A549 (cell line): Measurements from ENCODE around the gene TDP2.

Experiments used
- CEBPB ChIP-seq, 2 experiments: fragments of >200 bp in 1 of 2; sonication (Bioruptor Twin) in 1 of 2; formaldehyde crosslinking in 1 of 2; IDR thresholded peaks; 2 replicates each; pipeline ENCODE4 v1.6.1; 2012 to 2016
- CHD2 ChIP-seq: fragments of 150-350 bp; IDR thresholded peaks from 2 replicates; pipeline ENCODE4 v1.6.1; 2014; ENCODE audit warnings: low read length; ENCODE audit not compliant: partially characterized antibody
- EP300 ChIP-seq, 2 experiments: fragments of >200 bp; sonication (Bioruptor Twin); formaldehyde crosslinking; IDR thresholded peaks; 2 replicates in 1 of 2; 3 replicates in 1 of 2; pipeline ENCODE4 v1.6.1; 2016 to 2017
- JUN ChIP-seq, 2 experiments: fragments of >200 bp; sonication (Bioruptor Twin); formaldehyde crosslinking; IDR thresholded peaks; 2 replicates in 1 of 2; 3 replicates in 1 of 2; pipeline ENCODE4 v1.6.1; 2016 to 2017
- KDM1A ChIP-seq: fragments of 200-600 bp; sonication (generic); IDR thresholded peaks from 2 replicates; pipeline ENCODE4 v1.6.1; 2016; ENCODE audit warnings: low read depth, mild to moderate bottlenecking
- TF ChIP-seq, protein P1 (sequence below): fragments of >200 bp; sonication (Bioruptor Twin); formaldehyde crosslinking; IDR thresholded peaks from 3 replicates; pipeline ENCODE4 v1.5.1; 2016
- TF ChIP-seq, protein P2 (sequence below): fragments of 200-600 bp; sonication (generic); IDR thresholded peaks from 2 replicates; pipeline ENCODE4 v1.6.1; 2016; ENCODE audit warnings: antibody characterized with exemption, mild to moderate bottlenecking, moderate library complexity
- TF ChIP-seq, protein P3 (sequence below): fragments of >200 bp; sonication (Bioruptor Twin); formaldehyde crosslinking; IDR thresholded peaks from 3 replicates; pipeline ENCODE4 v1.6.1; 2016

DNA sequence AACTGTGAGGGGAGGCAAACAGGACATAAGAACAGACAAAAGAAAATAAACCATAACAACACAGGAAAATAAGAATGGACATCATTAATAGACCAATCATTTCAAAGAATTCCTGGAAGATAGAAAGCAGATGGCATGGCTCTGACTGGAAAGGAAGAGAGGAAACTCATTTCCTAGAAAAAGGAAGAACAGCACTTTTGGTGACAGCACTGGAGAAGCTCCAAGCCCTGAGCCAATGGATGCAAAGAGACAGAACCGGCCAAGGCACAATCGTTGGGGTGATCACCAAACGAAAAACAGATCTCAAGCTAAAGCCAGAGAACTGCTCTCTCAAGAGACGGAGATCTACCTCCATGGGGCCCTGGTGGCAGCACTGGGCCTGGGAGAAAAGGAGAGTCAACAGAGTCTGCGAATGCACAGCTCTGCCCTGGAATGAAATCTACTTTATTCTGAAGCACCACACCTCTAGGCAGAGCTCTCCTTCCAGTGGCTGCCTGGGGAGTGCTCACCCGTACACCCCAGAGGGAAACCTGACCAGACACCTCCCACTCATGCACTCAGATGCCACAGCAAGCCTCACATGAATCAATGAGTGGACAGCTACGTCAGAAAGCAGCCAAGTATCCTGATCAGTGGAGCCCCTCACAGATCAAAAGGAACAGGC is 44.9 kb downstream of the TDP2 start:
- TF ChIP-seq CHD2 (no peak), CEBPB (IDR thresholded peaks at IDR 0.05) (no peak), EP300 (IDR thresholded peaks at IDR 0.05) (no peak), KDM1A (no peak), JUN (IDR thresholded peaks at IDR 0.05) (no peak)
- TF ChIP-seq, protein P1, sequence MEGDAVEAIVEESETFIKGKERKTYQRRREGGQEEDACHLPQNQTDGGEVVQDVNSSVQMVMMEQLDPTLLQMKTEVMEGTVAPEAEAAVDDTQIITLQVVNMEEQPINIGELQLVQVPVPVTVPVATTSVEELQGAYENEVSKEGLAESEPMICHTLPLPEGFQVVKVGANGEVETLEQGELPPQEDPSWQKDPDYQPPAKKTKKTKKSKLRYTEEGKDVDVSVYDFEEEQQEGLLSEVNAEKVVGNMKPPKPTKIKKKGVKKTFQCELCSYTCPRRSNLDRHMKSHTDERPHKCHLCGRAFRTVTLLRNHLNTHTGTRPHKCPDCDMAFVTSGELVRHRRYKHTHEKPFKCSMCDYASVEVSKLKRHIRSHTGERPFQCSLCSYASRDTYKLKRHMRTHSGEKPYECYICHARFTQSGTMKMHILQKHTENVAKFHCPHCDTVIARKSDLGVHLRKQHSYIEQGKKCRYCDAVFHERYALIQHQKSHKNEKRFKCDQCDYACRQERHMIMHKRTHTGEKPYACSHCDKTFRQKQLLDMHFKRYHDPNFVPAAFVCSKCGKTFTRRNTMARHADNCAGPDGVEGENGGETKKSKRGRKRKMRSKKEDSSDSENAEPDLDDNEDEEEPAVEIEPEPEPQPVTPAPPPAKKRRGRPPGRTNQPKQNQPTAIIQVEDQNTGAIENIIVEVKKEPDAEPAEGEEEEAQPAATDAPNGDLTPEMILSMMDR: no peak
- TF ChIP-seq, protein P2, sequence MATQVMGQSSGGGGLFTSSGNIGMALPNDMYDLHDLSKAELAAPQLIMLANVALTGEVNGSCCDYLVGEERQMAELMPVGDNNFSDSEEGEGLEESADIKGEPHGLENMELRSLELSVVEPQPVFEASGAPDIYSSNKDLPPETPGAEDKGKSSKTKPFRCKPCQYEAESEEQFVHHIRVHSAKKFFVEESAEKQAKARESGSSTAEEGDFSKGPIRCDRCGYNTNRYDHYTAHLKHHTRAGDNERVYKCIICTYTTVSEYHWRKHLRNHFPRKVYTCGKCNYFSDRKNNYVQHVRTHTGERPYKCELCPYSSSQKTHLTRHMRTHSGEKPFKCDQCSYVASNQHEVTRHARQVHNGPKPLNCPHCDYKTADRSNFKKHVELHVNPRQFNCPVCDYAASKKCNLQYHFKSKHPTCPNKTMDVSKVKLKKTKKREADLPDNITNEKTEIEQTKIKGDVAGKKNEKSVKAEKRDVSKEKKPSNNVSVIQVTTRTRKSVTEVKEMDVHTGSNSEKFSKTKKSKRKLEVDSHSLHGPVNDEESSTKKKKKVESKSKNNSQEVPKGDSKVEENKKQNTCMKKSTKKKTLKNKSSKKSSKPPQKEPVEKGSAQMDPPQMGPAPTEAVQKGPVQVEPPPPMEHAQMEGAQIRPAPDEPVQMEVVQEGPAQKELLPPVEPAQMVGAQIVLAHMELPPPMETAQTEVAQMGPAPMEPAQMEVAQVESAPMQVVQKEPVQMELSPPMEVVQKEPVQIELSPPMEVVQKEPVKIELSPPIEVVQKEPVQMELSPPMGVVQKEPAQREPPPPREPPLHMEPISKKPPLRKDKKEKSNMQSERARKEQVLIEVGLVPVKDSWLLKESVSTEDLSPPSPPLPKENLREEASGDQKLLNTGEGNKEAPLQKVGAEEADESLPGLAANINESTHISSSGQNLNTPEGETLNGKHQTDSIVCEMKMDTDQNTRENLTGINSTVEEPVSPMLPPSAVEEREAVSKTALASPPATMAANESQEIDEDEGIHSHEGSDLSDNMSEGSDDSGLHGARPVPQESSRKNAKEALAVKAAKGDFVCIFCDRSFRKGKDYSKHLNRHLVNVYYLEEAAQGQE: no peak
- TF ChIP-seq, protein P3, sequence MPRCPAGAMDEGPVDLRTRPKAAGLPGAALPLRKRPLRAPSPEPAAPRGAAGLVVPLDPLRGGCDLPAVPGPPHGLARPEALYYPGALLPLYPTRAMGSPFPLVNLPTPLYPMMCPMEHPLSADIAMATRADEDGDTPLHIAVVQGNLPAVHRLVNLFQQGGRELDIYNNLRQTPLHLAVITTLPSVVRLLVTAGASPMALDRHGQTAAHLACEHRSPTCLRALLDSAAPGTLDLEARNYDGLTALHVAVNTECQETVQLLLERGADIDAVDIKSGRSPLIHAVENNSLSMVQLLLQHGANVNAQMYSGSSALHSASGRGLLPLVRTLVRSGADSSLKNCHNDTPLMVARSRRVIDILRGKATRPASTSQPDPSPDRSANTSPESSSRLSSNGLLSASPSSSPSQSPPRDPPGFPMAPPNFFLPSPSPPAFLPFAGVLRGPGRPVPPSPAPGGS: no peak
